ENCODE results near the gene ZNF644. TPM values are rescaled to one million over a fixed set of nuclear protein-coding genes. Genes with fewer than 3 reads are reported as not detected.

ZNF644 gene
- total RNA-seq, 1 donor from 2014 or later: 27.1 TPM

- ATAC-seq: peak; percentile 71
Measured at GRCh38 chr1:91020967-91021685, 709 bp downstream of the ZNF644 start.

GRCh38 chr1:91020486-91020885, 1.3 kb downstream of the ZNF644 start:
- ATAC-seq: no peak

GRCh38 chr1:91018006-91018405, 3.8 kb downstream of the ZNF644 start:
- no peak for ATAC-seq

- peak; percentile 76 for ATAC-seq
Measured at GRCh38 chr1:91015794-91016550, 5.9 kb downstream of the ZNF644 start.

GRCh38 chr1:91015358-91015780, 6.5 kb downstream of the ZNF644 start:
- ATAC-seq: peak; percentile 46

GRCh38 chr1:91014475-91014874, 7.4 kb downstream of the ZNF644 start:
- no peak for ATAC-seq

- ATAC-seq: no peak
Measured at GRCh38 chr1:91013302-91013701, 8.5 kb downstream of the ZNF644 start.

GRCh38 chr1:91012196-91012595, 9.6 kb downstream of the ZNF644 start:
- no peak for ATAC-seq

GRCh38 chr1:91011726-91012125, 10.1 kb downstream of the ZNF644 start:
- no peak for ATAC-seq

GRCh38 chr1:91007827-91008226, 14.0 kb downstream of the ZNF644 start:
- no peak for ATAC-seq

- no peak for ATAC-seq
Measured at GRCh38 chr1:91007092-91007491, 14.7 kb downstream of the ZNF644 start.

GRCh38 chr1:91006113-91006908, 15.5 kb downstream of the ZNF644 start:
- no peak for ATAC-seq

- no peak for ATAC-seq
Measured at GRCh38 chr1:91005285-91005684, 16.6 kb downstream of the ZNF644 start.

- ATAC-seq: no peak
Measured at GRCh38 chr1:91004145-91004544, 17.7 kb downstream of the ZNF644 start.

- peak; percentile 43 for ATAC-seq
Measured at GRCh38 chr1:90996742-90997413, 25.0 kb downstream of the ZNF644 start.

- no peak for ATAC-seq
Measured at GRCh38 chr1:90995311-90995894, 26.4 kb downstream of the ZNF644 start.

GRCh38 chr1:90994461-90994860, 27.4 kb downstream of the ZNF644 start:
- no peak for ATAC-seq

GRCh38 chr1:90993245-90993644, 28.6 kb downstream of the ZNF644 start:
- no peak for ATAC-seq

- no peak for ATAC-seq
Measured at GRCh38 chr1:90990779-90991178, 31.1 kb downstream of the ZNF644 start.

- no peak for ATAC-seq
Measured at GRCh38 chr1:90989990-90990389, 31.8 kb downstream of the ZNF644 start.

- no peak for ATAC-seq
Measured at GRCh38 chr1:90989302-90989701, 32.5 kb downstream of the ZNF644 start.

GRCh38 chr1:90987841-90988240, 34.0 kb downstream of the ZNF644 start:
- no peak for ATAC-seq

Measured in esophagus mucosa (tissue), 1 donor.